HepG2 (cell line): ENCODE data around the gene CYP26B1. TPM values are rescaled to one million over a fixed set of nuclear protein-coding genes. Genes with fewer than 3 reads are reported as not detected.

Source experiments
- DPF2 ChIP-seq: sonication (generic); formaldehyde crosslinking; IDR thresholded peaks from 2 replicates; pipeline ENCODE4 v1.4.0; 2020; ENCODE audit warnings: mild to moderate bottlenecking, low read depth, missing genetic modification reagents, borderline replicate concordance
- GATAD2A ChIP-seq: IDR thresholded peaks from 2 replicates; pipeline ENCODE4 v1.6.1; 2016
- HNRNPUL1 ChIP-seq: fragments of 200-400 bp; formaldehyde crosslinking; IDR thresholded peaks from 2 replicates; pipeline ENCODE4 v1.6.1; 2017; ENCODE audit warnings: low read depth, mild to moderate bottlenecking, low read length, moderate library complexity
- HOXA9 ChIP-seq: sonication (generic); formaldehyde crosslinking; IDR thresholded peaks from 2 replicates; pipeline ENCODE4 v1.8.1; 2022; ENCODE audit warnings: missing genetic modification reagents, mild to moderate bottlenecking, moderate library complexity, borderline replicate concordance
- IKZF4 ChIP-seq: sonication (generic); formaldehyde crosslinking; IDR thresholded peaks from 2 replicates; pipeline ENCODE4 v1.5.1; 2020; ENCODE audit warnings: borderline replicate concordance, mild to moderate bottlenecking, low read depth, missing genetic modification reagents; ENCODE audit errors: not compliant biosample characterization
- MTF1 ChIP-seq: sonication (generic); formaldehyde crosslinking; IDR thresholded peaks from 2 replicates; pipeline ENCODE4 v1.5.0; 2020; ENCODE audit warnings: missing genetic modification reagents
- SKI ChIP-seq: fragments of 450-650 bp; IDR thresholded peaks from one replicate; pipeline ENCODE4 v1.6.1; 2018; ENCODE audit warnings: mild to moderate bottlenecking; ENCODE audit not compliant: partially characterized antibody
- THAP11 ChIP-seq: IDR thresholded peaks from 2 replicates; pipeline ENCODE4 v1.6.1; 2016; ENCODE audit warnings: missing biosample characterization, missing genetic modification reagents
- ZFP36L1 ChIP-seq: sonication (generic); formaldehyde crosslinking; IDR thresholded peaks from 2 replicates; pipeline ENCODE4 v1.8.0; 2022; ENCODE audit warnings: mild to moderate bottlenecking, missing genetic modification reagents, moderate library complexity
- ZFYVE20 ChIP-seq: sonication (generic); formaldehyde crosslinking; IDR thresholded peaks from 2 replicates; pipeline ENCODE4 v1.8.0; 2023; ENCODE audit warnings: low read depth, mild to moderate bottlenecking, moderate library complexity, missing genetic modification reagents, borderline replicate concordance
- ZNF274 ChIP-seq: sonication (generic); formaldehyde crosslinking; IDR thresholded peaks from 2 replicates; pipeline ENCODE4 v1.5.1; 2020; ENCODE audit warnings: mild to moderate bottlenecking, missing genetic modification reagents
- ZNF501 ChIP-seq: sonication (generic); formaldehyde crosslinking; IDR thresholded peaks from 2 replicates; pipeline ENCODE4 v1.5.1; 2020; ENCODE audit warnings: mild to moderate bottlenecking, moderate library complexity, missing genetic modification reagents
- ZNF556 ChIP-seq: sonication (generic); formaldehyde crosslinking; IDR thresholded peaks from 2 replicates; pipeline ENCODE4 v1.4.0; 2020; ENCODE audit warnings: mild to moderate bottlenecking, missing genetic modification reagents, borderline replicate concordance
- ZNF557 ChIP-seq: sonication (generic); formaldehyde crosslinking; IDR thresholded peaks from 2 replicates; pipeline ENCODE4 v1.4.0; 2020; ENCODE audit warnings: missing genetic modification reagents
- polyA plus RNA-seq, 8 experiments: library from polyadenylated mRNA; depleted of rRNA in 3 of 8; stranded (reverse) in 7 of 8; unstranded in 1 of 8; fragments of >200 nt; fragmentation: Illumina TruSeq in 4 of 8; extraction: Trizol in 4 of 8; gene quantifications; 2 replicates each; pipeline versions ENCODE4 v1.2.1 to v1.2.3, GENCODE V29; 2011 to 2016; ENCODE audit warnings: low read depth in 4 of 8, missing spikeins in 1 of 8, mixed read lengths in 1 of 8; ENCODE audit not compliant: insufficient read depth in 1 of 8
- total RNA-seq, 5 experiments: library from RNA; depleted of rRNA; stranded (reverse); fragments of >200 nt; fragmentation: Illumina TruSeq; extraction: Trizol; gene quantifications; 2 replicates each; pipeline ENCODE4 v1.2.3, GENCODE V29; 2016; ENCODE audit warnings: low read depth in 1 of 5
- TF ChIP-seq, protein P1 (sequence below): sonication (generic); formaldehyde crosslinking; IDR thresholded peaks from 2 replicates; pipeline ENCODE4 v1.9.0; 2021; ENCODE audit warnings: mild to moderate bottlenecking, missing genetic modification reagents
- TF ChIP-seq, protein P2 (sequence below): IDR thresholded peaks from 2 replicates; pipeline ENCODE4 v1.6.1; 2016; ENCODE audit warnings: low read depth, control low read depth
- TF ChIP-seq, protein P3 (sequence below): conservative IDR thresholded peaks from 2 replicates; pipeline ENCODE4 v1.6.1; 2018; ENCODE audit warnings: missing genetic modification reagents
- TF ChIP-seq, protein P4 (sequence below): sonication (generic); formaldehyde crosslinking; IDR thresholded peaks from 2 replicates; pipeline ENCODE4 v1.5.0; 2020; ENCODE audit warnings: mild to moderate bottlenecking, missing genetic modification reagents

The CYP26B1 gene
- total and polyA plus RNA-seq, 2 of the 13 experiments (the other 11 are each of a cell fraction or from before 2014, with no cell fraction given): 0.05 to 0.07 TPM

DNA sequence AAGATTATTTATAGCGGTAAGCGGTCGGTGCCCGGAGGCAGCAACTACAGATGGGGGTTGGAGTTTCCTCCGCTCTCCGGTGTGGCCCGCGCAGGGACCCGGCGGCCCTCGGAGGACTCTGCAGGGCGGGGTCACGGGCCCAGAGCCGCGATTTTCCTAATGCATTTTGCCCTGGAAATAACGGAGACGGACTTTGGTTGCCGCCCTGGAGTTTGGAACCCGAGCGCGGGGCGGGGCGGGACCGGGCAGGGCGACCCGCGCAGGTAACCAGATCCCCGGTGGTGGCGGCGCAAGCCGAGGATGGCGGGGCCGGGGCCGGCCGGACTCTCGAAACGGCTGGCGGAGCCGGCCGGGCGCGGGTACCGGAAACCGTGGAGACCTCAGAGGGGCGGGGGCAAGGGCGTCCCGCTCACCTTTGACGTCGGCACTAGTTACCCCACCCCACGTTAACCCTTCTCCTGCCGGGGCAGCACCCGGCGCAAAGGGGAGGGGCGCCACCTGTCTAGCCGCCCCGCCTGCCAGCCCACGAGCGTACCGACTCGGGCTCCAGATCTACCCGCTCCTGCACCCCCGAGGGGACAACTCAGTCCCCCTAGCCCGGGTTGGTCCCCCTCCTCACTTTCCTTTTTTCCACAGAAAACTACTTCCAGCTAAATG, 2.9 kb downstream of the CYP26B1 start (continued):
- TF ChIP-seq, protein P1, sequence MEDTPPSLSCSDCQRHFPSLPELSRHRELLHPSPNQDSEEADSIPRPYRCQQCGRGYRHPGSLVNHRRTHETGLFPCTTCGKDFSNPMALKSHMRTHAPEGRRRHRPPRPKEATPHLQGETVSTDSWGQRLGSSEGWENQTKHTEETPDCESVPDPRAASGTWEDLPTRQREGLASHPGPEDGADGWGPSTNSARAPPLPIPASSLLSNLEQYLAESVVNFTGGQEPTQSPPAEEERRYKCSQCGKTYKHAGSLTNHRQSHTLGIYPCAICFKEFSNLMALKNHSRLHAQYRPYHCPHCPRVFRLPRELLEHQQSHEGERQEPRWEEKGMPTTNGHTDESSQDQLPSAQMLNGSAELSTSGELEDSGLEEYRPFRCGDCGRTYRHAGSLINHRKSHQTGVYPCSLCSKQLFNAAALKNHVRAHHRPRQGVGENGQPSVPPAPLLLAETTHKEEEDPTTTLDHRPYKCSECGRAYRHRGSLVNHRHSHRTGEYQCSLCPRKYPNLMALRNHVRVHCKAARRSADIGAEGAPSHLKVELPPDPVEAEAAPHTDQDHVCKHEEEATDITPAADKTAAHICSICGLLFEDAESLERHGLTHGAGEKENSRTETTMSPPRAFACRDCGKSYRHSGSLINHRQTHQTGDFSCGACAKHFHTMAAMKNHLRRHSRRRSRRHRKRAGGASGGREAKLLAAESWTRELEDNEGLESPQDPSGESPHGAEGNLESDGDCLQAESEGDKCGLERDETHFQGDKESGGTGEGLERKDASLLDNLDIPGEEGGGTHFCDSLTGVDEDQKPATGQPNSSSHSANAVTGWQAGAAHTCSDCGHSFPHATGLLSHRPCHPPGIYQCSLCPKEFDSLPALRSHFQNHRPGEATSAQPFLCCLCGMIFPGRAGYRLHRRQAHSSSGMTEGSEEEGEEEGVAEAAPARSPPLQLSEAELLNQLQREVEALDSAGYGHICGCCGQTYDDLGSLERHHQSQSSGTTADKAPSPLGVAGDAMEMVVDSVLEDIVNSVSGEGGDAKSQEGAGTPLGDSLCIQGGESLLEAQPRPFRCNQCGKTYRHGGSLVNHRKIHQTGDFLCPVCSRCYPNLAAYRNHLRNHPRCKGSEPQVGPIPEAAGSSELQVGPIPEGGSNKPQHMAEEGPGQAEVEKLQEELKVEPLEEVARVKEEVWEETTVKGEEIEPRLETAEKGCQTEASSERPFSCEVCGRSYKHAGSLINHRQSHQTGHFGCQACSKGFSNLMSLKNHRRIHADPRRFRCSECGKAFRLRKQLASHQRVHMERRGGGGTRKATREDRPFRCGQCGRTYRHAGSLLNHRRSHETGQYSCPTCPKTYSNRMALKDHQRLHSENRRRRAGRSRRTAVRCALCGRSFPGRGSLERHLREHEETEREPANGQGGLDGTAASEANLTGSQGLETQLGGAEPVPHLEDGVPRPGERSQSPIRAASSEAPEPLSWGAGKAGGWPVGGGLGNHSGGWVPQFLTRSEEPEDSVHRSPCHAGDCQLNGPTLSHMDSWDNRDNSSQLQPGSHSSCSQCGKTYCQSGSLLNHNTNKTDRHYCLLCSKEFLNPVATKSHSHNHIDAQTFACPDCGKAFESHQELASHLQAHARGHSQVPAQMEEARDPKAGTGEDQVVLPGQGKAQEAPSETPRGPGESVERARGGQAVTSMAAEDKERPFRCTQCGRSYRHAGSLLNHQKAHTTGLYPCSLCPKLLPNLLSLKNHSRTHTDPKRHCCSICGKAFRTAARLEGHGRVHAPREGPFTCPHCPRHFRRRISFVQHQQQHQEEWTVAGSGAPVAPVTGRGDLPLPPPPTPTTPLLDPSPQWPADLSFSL (CRISPR knock-in tag): no peak
- no peak for TF ChIP-seq ZNF557 (CRISPR knock-in tag)
- TF ChIP-seq ZNF556 (CRISPR knock-in tag): no peak
- TF ChIP-seq HOXA9 (CRISPR knock-in tag): no peak
- TF ChIP-seq, protein P2, sequence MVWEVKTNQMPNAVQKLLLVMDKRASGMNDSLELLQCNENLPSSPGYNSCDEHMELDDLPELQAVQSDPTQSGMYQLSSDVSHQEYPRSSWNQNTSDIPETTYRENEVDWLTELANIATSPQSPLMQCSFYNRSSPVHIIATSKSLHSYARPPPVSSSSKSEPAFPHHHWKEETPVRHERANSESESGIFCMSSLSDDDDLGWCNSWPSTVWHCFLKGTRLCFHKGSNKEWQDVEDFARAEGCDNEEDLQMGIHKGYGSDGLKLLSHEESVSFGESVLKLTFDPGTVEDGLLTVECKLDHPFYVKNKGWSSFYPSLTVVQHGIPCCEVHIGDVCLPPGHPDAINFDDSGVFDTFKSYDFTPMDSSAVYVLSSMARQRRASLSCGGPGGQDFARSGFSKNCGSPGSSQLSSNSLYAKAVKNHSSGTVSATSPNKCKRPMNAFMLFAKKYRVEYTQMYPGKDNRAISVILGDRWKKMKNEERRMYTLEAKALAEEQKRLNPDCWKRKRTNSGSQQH (CRISPR knock-in tag): no peak
- TF ChIP-seq DPF2 (CRISPR knock-in tag): no peak
- TF ChIP-seq, protein P3, sequence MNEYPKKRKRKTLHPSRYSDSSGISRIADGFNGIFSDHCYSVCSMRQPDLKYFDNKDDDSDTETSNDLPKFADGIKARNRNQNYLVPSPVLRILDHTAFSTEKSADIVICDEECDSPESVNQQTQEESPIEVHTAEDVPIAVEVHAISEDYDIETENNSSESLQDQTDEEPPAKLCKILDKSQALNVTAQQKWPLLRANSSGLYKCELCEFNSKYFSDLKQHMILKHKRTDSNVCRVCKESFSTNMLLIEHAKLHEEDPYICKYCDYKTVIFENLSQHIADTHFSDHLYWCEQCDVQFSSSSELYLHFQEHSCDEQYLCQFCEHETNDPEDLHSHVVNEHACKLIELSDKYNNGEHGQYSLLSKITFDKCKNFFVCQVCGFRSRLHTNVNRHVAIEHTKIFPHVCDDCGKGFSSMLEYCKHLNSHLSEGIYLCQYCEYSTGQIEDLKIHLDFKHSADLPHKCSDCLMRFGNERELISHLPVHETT: no peak
- TF ChIP-seq ZFYVE20 (CRISPR knock-in tag): no peak
- no peak for TF ChIP-seq SKI
- TF ChIP-seq MTF1 (CRISPR knock-in tag): no peak
- TF ChIP-seq ZFP36L1 (CRISPR knock-in tag): no peak
- TF ChIP-seq, protein P4, sequence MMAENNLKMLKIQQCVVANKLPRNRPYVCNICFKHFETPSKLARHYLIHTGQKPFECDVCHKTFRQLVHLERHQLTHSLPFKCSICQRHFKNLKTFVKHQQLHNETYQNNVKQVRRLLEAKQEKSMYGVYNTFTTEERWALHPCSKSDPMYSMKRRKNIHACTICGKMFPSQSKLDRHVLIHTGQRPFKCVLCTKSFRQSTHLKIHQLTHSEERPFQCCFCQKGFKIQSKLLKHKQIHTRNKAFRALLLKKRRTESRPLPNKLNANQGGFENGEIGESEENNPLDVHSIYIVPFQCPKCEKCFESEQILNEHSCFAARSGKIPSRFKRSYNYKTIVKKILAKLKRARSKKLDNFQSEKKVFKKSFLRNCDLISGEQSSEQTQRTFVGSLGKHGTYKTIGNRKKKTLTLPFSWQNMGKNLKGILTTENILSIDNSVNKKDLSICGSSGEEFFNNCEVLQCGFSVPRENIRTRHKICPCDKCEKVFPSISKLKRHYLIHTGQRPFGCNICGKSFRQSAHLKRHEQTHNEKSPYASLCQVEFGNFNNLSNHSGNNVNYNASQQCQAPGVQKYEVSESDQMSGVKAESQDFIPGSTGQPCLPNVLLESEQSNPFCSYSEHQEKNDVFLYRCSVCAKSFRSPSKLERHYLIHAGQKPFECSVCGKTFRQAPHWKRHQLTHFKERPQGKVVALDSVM (CRISPR knock-in tag): no peak
- no peak for TF ChIP-seq ZNF501 (CRISPR knock-in tag)
- no peak for TF ChIP-seq GATAD2A (CRISPR knock-in tag)
- no peak for TF ChIP-seq HNRNPUL1
- no peak for TF ChIP-seq THAP11 (CRISPR knock-in tag)
- TF ChIP-seq IKZF4 (CRISPR knock-in tag): no peak
- no peak for TF ChIP-seq ZNF274
